Body of pancreas (tissue), 4 donors: ENCODE measurements around the gene LBR.

Experiments used
- CTCF ChIP-seq, 7 experiments: fragments of 450-650 bp in 4 of 7; fragments of 200-600 bp in 3 of 7; sonication (generic) in 3 of 7; IDR thresholded peaks; one replicate each; pipeline ENCODE4 v1.5.1; 2016 to 2019; ENCODE audit warnings: antibody characterized with exemption in 7 of 7
- POLR2A ChIP-seq, 3 donors: fragments of 450-650 bp; IDR thresholded peaks; one replicate each; pipeline ENCODE4 v1.6.1; 2016; ENCODE audit warnings: antibody characterized with exemption in 3 of 3, mild to moderate bottlenecking in 2 of 3

DNA sequence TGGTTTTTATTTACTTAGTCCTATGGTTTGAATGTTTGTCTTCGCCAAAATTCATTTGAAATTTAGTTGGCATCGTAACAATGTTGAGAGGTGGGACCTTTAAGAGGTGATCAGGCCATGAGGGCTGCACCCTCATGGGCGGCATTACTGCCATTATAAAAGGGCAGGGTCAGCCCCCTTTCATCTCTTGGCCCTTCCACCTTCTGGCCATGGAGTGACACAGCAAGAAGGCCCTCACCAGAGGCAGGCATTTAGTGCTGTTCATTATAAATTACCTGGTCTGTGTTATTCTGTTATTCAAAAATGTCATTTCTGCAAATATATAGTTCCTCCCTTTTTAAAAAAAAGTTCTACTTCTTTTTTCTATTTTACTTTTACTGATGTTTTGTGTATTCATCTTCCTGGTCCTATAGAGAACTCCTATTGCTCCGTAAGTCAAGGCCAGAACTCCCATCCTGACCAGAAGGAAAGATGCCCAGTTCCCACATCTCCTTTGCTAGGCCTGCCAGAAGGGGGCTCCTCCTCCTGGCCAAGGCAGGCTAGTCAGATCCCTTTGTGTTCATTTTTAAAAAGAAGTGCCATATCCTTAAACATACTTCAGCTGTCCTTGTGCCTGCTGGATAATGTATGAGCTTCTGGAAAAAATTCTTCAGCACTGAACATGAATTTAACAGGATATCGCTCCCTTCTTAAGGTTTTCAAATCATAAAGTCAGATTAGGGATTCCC lies 10.0 kb upstream of the LBR start:
- no peak for TF ChIP-seq POLR2A (IDR thresholded peaks at IDR 0.05)
- TF ChIP-seq CTCF (IDR thresholded peaks at IDR 0.05) = peak in 3 of 7 experiments; percentile 6 to 28 (median 12)
